SH-SY5Y (cell line): ENCODE results near the gene SHISA9.

ENCODE experiments used
- GATA2 ChIP-seq: IDR thresholded peaks from 2 replicates; pipeline ENCODE4 v1.6.1; 2011; ENCODE audit warnings: mild to moderate bottlenecking, low read depth, low read length
- GATA3 ChIP-seq: IDR thresholded peaks from 2 replicates; pipeline ENCODE4 v1.6.1; 2011; ENCODE audit warnings: low read depth, mild to moderate bottlenecking, low read length, moderate library complexity

- no peak for TF ChIP-seq GATA3
- no peak for TF ChIP-seq GATA2
These were observed 39.1 kb upstream of the SHISA9 start for GRCh38 chr16:12862327-12862726.
